NCI-H526 (cell line): ENCODE data around the gene SLC16A6.
"Not testable (repeated sequence)": the region's sequence is repeated elsewhere in the genome, so short reads cannot be mapped to it uniquely, and the experiment has no call there.

ENCODE experiments used
- DNase-seq, 2 experiments: peaks; one replicate each; lab custom pipeline; 2025; lab: John Stamatoyannopoulos, UW

The SLC16A6 gene

GRCh38 chr17:68248199-68248825, 42.6 kb downstream of the SLC16A6 start:
- peak; percentile 55 to 71 for DNase-seq

- DNase-seq, result peak; percentile 61 to 96
These were observed 43.3 kb downstream of the SLC16A6 start, which contains the start of gene AMZ2 for GRCh38 chr17:68247445-68248198. TSS of gene AMZ2 (plus strand) at chr17:68248043. CDS start at chr17:68250188, 2,145 bp downstream.

- no peak for DNase-seq
These were observed 44.5 kb downstream of the SLC16A6 start for GRCh38 chr17:68246271-68247028.

DNA sequence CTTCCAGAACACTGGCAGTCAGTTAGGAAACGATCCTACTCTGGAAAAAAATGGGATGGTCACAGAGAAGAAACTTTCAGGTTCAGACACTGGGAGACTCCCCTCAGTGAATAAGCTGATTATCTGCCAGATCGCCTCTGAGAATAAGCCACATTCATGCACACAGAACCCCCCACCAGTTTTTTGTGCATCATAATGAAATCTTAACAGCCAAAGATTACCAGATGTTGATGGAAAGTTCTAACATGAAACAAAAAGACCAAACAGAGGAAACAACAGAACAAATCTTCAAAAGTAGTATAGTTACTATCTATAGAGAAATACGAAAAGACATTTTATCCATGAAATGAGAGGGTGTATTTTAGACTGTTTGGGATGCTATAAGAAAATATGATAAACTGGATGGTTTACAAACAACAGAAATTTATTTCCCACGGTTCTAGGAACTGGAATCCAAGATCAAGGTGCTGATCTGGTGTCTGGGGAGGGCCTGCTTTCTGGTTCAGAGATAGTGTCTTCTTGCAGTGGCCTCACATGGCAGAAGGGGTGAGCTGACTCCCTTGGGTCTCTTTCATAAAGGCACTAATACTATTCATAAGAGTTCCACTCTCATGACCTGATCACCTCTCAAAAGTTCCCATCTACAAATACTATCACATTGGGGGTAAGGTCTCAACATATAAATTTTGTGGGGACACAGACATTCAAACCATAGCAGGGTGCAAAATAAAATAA, 51.1 kb downstream of the SLC16A6 start:
- no peak for DNase-seq

DNA sequence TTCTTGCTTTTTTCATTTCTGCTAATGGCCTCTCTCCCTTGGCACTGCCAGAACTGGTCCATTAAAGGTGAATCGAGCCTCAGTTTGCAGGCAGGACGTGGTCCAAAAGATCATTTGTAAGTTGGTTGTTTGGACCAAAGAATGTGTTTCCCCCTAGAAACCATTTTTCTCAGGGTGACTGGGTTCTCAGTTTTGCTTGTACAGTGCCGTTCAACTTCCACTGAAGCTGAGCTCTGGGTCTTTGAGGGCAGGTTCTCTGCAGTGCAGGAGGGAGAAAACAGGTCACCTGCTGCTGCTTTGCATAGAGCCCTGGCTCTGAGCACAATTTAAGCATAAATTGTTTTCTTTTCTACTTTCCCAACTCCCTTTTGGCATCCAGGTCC, 52.1 kb downstream of the SLC16A6 start:
- no peak for DNase-seq

- DNase-seq, result no peak
These were observed 52.6 kb downstream of the SLC16A6 start for GRCh38 chr17:68238164-68238870.

DNA sequence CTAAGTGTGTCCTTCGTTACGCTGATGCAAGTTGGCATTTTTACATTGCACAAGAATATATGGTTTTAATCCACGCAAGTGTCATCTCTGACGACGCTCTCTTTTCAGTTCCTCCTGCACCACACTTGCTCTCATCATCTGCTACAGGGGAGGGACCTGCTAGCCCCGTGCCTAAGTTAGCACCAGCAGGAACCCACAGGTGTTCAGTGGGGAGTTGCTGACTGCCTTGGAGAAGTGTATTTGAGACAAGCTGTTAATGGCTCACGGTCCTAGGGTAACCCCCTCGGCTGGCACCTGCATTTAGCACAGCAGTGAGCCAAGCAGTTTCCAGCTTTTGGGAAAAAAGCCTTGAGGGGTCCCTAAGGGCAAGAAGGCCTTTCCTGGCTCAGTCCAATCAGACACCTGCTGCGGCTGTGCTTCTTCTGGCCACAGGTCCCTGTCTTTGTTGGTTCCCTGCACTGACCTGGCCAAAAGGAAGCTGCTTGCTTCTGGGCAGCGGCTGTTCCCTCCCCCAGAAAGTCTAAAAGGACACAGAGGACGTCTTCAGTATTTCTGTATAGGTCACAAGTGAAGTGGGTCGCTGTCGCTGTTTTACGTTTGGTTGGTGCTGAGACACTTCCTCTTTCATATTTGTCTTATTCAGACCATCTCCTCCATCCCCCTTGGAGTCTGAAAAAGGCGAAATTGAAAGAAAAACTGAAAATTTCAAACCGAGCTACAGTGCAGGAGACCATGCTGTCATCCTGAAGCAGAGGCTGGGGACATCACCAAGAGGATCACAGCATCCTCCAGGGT, 53.4 kb downstream of the SLC16A6 start:
- DNase-seq, result not testable (repeated sequence)

DNA sequence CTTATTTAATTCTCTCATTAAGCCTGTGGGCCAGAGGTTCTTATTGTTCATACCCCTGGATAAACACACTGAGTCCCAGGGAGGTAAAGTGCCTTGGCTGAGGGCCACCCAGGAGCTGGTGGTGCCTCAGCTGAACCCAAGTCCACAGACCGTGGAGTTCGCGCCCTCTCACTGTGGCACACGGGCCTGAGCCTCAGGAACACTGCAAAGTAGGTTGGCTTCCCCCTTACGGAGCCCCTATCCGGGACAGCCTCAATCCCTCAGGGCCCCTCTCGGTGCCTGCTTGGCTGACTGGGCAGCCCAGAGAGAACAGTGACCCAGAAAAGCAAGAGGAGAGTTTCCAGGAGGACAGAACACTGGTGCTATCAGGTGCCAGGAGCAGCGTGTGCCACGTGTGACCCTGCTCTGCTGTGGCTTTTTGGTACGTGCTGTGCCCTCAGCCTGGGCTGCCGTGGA, 55.6 kb downstream of the SLC16A6 start:
- DNase-seq, result not testable (repeated sequence)

DNA sequence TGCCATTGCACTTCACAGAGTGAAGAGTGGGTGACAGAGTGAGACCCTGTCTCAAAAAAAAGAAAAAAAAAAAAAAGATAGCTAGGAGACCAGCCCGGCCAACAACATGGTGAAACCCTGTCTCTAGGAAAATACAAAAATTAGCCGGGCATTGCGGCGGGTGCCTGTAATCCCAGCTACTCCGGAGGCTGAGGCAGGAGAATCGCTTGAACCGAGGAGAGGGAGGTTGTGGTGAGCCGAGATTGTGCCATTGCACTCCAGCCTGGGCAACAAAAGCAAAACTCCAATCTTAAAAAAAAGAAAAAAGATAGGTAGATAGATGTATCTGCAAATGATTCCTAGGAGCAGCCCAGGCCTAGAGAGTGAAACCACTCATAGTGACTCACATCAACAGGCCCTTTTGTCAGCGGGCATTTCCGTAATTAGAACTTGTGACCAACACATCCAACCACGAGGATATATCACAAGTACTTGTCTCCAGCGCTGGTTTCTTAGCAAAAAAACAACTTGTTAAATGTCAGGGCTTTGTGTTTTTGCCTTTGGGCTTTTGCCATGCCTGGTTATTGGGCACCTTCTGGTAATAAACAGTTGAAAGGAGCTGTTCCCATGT, 56.1 kb downstream of the SLC16A6 start:
- DNase-seq, result not testable (repeated sequence)

GRCh38 chr17:68232741-68233140, 58.2 kb downstream of the SLC16A6 start:
- DNase-seq, result not testable (repeated sequence)

DNA sequence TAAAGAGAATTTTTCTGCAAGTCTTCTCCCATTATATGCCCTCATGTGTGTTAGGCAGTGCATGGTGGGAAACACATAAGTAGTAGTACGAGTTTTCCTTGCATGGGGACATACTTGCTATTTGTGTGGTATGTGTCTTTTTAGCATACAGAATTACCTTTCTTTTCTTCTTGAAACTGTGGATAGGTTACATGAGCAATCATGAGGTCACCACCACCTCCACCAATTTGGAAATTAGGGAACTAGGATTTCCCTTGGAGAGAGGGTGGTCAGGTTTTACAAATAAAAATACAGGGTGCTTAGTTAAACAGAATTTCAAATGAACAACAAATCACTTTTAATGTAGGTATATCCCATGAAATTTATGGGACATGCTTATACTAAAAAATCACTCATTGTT, 59.4 kb downstream of the SLC16A6 start:
- no peak for DNase-seq

- DNase-seq, result not testable (repeated sequence)
These were observed 59.8 kb downstream of the SLC16A6 start for GRCh38 chr17:68231131-68231530.

DNA sequence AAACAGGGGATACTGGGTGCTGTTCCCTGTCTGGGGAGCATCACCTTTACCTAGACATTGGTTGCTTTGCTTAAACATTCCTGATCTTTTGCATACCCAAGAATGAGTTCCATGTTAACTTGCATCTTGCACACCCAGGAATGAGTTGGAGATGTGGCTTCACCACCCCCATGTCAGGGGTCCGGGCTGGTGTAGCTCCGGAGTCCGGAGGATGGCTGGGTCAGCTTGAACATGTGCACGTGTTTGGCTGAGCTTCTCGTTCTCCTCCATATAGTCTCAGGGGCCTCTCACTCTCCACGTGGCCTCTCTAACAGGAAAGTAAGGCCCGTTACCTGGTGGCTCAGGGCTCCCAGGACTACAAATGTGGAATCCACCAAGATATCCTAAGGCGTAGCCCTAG, 61.3 kb downstream of the SLC16A6 start:
- DNase-seq, result no peak

GRCh38 chr17:68228817-68229570, 61.9 kb downstream of the SLC16A6 start:
- DNase-seq, result no peak

DNA sequence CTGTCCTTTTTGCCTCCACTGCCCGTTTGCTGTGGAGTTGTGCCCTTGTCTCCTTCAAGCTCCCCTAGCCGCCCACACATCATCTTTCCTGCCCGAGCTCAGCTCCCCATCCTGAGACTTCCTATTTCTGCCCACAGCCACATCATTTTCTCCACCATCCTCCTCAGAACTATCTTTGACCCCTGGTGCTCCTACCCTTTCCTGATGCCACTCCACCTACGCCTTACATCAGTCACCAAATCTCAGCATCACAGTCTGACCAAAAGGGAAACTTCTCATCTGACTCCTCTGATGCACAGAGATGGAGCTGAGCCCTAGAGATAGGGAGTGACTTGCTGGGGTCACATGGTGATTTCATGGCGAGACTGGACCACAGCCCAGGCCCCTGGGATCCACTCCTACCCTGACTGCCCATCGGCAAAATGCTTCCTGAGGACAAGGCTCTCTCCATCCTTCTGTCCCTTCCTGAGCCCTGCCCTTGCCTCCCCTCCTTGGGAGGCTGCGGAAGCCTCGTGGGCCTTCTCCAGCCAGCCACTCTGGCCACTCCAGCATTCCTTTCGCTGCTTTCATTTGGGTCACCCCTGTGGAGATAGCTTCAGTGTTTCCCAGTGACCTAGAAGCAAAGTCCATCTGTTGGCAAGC, 62.8 kb downstream of the SLC16A6 start:
- not testable (repeated sequence) for DNase-seq

DNA sequence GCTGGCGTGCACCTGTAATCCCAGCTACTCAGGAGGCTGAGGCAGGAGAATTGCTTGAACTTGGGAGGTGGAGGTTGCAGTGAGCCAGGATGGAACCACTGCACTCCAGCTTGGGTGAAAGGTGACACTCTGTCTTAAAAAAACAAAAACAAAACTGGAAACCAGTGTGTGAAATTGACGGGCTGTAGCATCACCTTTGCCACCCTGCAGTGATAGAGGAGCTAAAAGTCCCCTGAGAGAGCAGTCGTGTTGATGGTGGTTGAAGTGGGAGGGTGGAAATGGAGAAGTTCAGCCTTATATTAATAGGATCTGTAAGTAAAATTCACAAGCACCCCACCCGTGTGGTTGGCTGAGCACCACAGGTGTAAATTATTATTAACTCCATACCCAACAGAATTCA, 65.9 kb downstream of the SLC16A6 start:
- not testable (repeated sequence) for DNase-seq

- DNase-seq, result no peak
These were observed 68.3 kb downstream of the SLC16A6 start for GRCh38 chr17:68222606-68223005.

- no peak for DNase-seq
These were observed 69.1 kb downstream of the SLC16A6 start for GRCh38 chr17:68221786-68222185.

GRCh38 chr17:68220786-68221185, 70.1 kb downstream of the SLC16A6 start:
- not testable (repeated sequence) for DNase-seq
